Spinal cord (tissue), 10 donors: ENCODE results near the gene GOLPH3. TPM values are rescaled to one million over a fixed set of nuclear protein-coding genes. Genes with fewer than 3 reads are reported as not detected.

ENCODE experiments used
- DNase-seq, 6 donors: peaks; one replicate each; pipeline versions ENCODE4 v3.0.0 to v3.0.0-alpha.2; 2013 to 2015; ENCODE audit warnings: low spot score in 6 of 6, low read depth in 4 of 6
- H3K27ac ChIP-seq: one replicate; pipeline ENCODE4 v1.5.1; 2013; ENCODE audit warnings: low read depth, low read length, control low read depth
- H3K27me3 ChIP-seq: one replicate; pipeline ENCODE4 v1.6.1; 2013; ENCODE audit warnings: low read length; ENCODE audit not compliant: control insufficient read depth, insufficient read depth
- H3K36me3 ChIP-seq: one replicate; pipeline ENCODE4 v1.6.1; 2013; ENCODE audit warnings: low read length; ENCODE audit not compliant: control insufficient read depth, insufficient read depth
- H3K4me1 ChIP-seq: one replicate; pipeline ENCODE4 v1.6.1; 2013; ENCODE audit warnings: low read length; ENCODE audit not compliant: control insufficient read depth, insufficient read depth
- H3K4me3 ChIP-seq: one replicate; pipeline ENCODE4 v1.5.1; 2013; ENCODE audit warnings: low read depth, low read length, control low read depth
- H3K9me3 ChIP-seq: one replicate; pipeline ENCODE4 v1.6.1; 2013; ENCODE audit warnings: low read length; ENCODE audit not compliant: control insufficient read depth, insufficient read depth
- WGBS: methylation state at CpG from one replicate; pipeline ENCODE4 v1.1.5; 2013; ENCODE audit warnings: missing lambda C conversion rate; ENCODE audit not compliant: insufficient coverage; 5-methylcytosine and 5-hydroxymethylcytosine counted together
- polyA plus RNA-seq, 2 donors: library from polyadenylated mRNA; unstranded; fragments of 120-200 nt; gene quantifications; one replicate each; pipeline ENCODE4 v1.2.1, GENCODE V29; 2013; ENCODE audit not compliant: insufficient read length in 2 of 2
- total RNA-seq, 2 donors: library from RNA; depleted of rRNA in 1 of 2; stranded (reverse); fragments of 120-200 nt in 1 of 2; fragments of >200 nt in 1 of 2; gene quantifications; one replicate each; pipeline versions ENCODE4 v1.2.3 to v1.2.4, GENCODE V29; 2013 to 2014
- donor health status: healthy.

Gene GOLPH3
- total and polyA plus RNA-seq, 4 donors, result 54.8 to 74.8 (median 60.7) TPM

- no peak for DNase-seq
- Histone ChIP-seq H3K4me3 (no peak overlapping the region), H3K9me3 (no peaks in the 10 kb centered on the region), H3K27ac (no peak overlapping the region), H3K27me3 (no peaks in the 10 kb centered on the region), H3K36me3 (peaks cover 18% of the 10 kb centered on the region), H3K4me1 (peaks cover 37% of the 10 kb centered on the region)
- WGBS, result 76% methylated on average over 9 of the region's 9 CpGs
Observed at GRCh38 chr5:32098291-32098690, 75.8 kb downstream of the GOLPH3 start.

DNA sequence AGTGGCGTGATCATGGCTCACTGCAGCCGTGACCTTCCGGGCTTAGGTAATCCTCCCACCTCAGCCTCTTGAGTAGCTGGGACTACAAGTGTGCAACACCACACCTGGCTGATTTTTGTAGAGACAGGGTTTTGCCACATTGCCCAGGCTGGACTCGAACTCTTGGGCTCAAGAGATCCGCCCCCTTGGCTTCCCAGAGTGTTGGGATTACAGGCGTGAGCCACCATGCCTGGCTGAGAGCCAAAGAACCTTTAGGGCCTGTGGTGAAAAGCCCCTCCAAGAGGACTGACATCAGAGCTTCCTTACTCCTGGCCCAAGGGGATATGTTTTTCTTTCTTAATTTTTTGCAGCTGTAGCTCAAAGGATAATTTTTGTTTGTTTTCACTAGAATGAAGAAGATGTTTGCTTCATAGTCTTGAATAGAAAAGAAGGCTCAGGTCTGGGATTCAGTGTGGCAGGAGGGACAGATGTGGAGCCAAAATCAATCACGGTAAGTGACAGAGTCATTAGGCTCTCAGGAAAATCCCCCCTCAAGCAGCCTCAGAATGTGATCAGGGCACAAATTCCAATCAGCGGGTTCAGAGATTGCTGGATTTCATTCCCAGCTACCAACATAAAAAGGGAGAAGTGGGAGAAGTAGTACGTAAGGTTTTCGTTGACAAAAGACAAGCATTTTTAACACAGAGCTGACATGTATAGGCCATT lies 77.1 kb downstream of the GOLPH3 start:
- Histone ChIP-seq H3K27ac (no peak overlapping the region), H3K9me3 (no peaks in the 10 kb centered on the region), H3K27me3 (no peaks in the 10 kb centered on the region), H3K4me1 (peaks cover 36% of the 10 kb centered on the region), H3K4me3 (no peak overlapping the region), H3K36me3 (peaks cover 20% of the 10 kb centered on the region)
- WGBS, result 74% methylated on average over 7 of the region's 10 CpGs
- peak in 1 of 6 donors; percentile 60 for DNase-seq

- H3K9me3 ChIP-seq, result no peaks in the 10 kb centered on the region
- no peak overlapping the region for H3K27ac ChIP-seq
- no CpG with 5 or more reads among the region's 7 CpGs for WGBS
- H3K27me3 ChIP-seq, result no peaks in the 10 kb centered on the region
- H3K4me1 ChIP-seq, result peaks cover 24% of the 10 kb centered on the region
- DNase-seq, result no peak
- H3K4me3 ChIP-seq, result no peak overlapping the region
- peaks cover 21% of the 10 kb centered on the region for H3K36me3 ChIP-seq
Observed at GRCh38 chr5:32095261-32095671, 78.9 kb downstream of the GOLPH3 start.

DNA sequence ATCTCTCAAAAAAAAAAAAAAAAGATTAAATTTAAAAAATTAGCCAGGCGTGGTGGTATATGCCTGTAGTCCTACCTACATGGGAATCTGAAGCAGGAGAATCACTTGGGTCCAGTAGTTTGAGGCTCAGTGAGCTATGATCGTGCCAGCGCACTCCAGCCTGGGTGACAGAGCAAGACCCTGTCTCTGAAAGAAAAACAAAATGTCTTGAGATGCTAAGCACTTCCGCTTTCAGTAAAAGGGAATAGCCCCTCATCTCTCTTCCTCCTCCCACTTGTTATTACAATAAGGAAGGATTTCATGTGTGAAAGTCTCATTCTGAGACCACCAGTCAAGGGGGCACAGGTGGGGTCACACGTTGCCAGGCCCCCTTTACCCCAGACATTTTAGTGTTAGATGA lies 79.4 kb downstream of the GOLPH3 start:
- H3K27ac ChIP-seq, result no peak overlapping the region
- H3K27me3 ChIP-seq, result no peaks in the 10 kb centered on the region
- peaks cover 26% of the 10 kb centered on the region for H3K36me3 ChIP-seq
- no peak for DNase-seq
- H3K9me3 ChIP-seq, result no peaks in the 10 kb centered on the region
- no peak overlapping the region for H3K4me3 ChIP-seq
- WGBS, result 94% methylated on average over 2 of the region's 5 CpGs
- H3K4me1 ChIP-seq, result peaks cover 18% of the 10 kb centered on the region

DNA sequence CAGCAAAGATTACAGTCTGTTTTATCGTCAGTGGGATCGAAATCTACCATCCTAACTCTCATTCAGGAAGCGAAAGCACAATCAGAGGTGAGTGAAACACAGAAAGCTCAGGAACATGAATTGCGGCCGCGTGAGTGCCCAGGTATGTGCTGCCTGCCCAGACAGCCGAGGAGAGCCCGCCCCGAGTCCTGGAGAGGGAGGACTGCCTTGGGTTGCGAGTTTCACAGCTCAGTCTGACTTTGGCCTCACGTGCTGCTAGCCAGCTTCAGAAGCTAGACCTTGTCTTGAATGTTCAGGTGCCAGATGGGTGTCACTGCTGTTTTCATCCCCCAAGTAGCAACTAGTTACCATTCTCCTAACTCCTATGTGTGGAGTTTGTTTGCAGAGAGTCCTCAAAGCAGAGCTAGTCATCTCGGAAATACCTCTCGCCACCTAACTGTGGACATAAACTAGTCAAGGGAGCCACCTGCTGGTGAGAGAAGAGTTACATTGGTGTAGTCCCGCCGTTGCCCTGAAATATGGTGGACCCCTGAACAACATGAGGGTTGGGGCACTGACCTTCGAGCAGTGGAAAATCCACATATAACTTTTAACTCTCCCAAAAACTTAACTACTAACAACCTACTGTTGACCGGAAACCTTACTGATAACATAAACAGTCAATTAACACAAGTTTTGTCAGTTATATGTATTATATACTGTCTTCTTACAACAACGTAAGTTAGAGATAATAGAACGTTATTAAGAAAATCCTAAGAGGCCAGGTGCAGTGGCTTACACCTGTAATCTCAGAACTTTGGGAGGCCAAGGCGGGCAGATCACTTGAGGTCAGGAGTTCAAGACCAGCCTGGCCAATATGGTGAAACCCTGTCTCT lies 80.9 kb downstream of the GOLPH3 start:
- WGBS, result 68% methylated on average over 13 of the region's 20 CpGs
- H3K27ac ChIP-seq, result no peak overlapping the region
- peak; percentile 53 to 94 (median 70) for DNase-seq

DNA sequence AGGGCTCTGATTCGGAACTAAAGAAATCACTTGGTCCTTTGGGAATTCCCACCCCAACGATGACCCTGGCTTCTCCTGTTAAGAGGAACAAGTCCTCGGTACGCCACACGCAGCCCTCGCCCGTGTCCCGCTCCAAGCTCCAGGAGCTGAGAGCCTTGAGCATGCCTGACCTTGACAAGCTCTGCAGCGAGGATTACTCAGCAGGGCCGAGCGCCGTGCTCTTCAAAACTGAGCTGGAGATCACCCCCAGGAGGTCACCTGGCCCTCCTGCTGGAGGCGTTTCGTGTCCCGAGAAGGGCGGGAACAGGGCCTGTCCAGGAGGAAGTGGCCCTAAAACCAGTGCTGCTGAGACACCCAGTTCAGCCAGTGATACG lies 83.4 kb downstream of the GOLPH3 start:
- DNase-seq, result no peak
- H3K27me3 ChIP-seq, result no peaks in the 10 kb centered on the region
- H3K9me3 ChIP-seq, result no peaks in the 10 kb centered on the region
- no peak overlapping the region for H3K27ac ChIP-seq
- peaks cover 45% of the 10 kb centered on the region for H3K36me3 ChIP-seq
- peaks cover 3% of the 10 kb centered on the region for H3K4me1 ChIP-seq
- 93% methylated on average over 16 of the region's 17 CpGs for WGBS
- H3K4me3 ChIP-seq, result no peak overlapping the region

More for the DNA sequence above, 80.9 kb downstream of the GOLPH3 start:
- Histone ChIP-seq H3K9me3 (no peaks in the 10 kb centered on the region), H3K36me3 (peaks cover 38% of the 10 kb centered on the region), H3K27me3 (no peaks in the 10 kb centered on the region), H3K4me3 (no peak overlapping the region), H3K4me1 (peaks cover 9% of the 10 kb centered on the region)

DNA sequence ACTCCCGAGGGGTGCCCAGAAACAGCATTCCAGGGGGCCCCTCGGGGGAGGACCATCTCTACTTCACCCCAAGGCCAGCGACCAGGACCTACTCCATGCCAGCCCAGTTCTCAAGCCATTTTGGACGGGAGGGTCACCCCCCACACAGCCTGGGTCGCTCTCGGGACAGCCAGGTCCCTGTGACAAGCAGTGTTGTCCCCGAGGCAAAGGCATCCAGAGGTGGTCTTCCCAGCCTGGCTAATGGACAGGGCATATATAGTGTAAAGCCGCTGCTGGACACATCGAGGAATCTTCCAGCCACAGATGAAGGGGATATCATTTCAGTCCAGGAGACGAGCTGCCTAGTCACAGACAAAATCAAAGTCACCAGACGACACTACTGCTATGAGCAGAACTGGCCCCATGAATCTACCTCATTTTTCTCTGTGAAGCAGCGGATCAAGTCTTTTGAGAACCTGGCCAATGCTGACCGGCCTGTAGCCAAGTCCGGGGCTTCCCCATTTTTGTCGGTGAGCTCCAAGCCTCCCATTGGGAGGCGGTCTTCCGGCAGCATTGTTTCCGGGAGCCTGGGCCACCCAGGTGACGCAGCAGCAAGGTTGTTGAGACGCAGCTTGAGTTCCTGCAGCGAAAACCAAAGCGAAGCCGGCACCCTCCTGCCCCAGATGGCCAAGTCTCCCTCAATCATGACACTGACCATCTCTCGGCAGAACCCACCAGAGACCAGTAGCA lies 83.9 kb downstream of the GOLPH3 start:
- Histone ChIP-seq H3K36me3 (peaks cover 45% of the 10 kb centered on the region), H3K9me3 (no peaks in the 10 kb centered on the region), H3K4me1 (peaks cover 3% of the 10 kb centered on the region), H3K27me3 (no peaks in the 10 kb centered on the region), H3K4me3 (no peak overlapping the region), H3K27ac (no peak overlapping the region)
- DNase-seq, result no peak
- 88% methylated on average over 22 of the region's 24 CpGs for WGBS

- Histone ChIP-seq H3K36me3 (peaks cover 45% of the 10 kb centered on the region), H3K27me3 (no peaks in the 10 kb centered on the region), H3K27ac (no peak overlapping the region), H3K4me3 (no peak overlapping the region), H3K9me3 (no peaks in the 10 kb centered on the region), H3K4me1 (peaks cover 3% of the 10 kb centered on the region)
- 88% methylated on average over 28 of the region's 30 CpGs for WGBS
- DNase-seq, result no peak
Observed at GRCh38 chr5:32089146-32090000, 84.7 kb downstream of the GOLPH3 start.

- WGBS, result 87% methylated on average over 11 of the region's 12 CpGs
- no peak for DNase-seq
Observed at GRCh38 chr5:32088214-32088613, 85.9 kb downstream of the GOLPH3 start.

More at GRCh38 chr5:32088214-32088613, 85.9 kb downstream of the GOLPH3 start:
- peaks cover 50% of the 10 kb centered on the region for H3K36me3 ChIP-seq
- peaks cover 8% of the 10 kb centered on the region for H3K4me1 ChIP-seq
- H3K4me3 ChIP-seq, result no peak overlapping the region
- H3K27ac ChIP-seq, result no peak overlapping the region
- no peaks in the 10 kb centered on the region for H3K27me3 ChIP-seq
- no peaks in the 10 kb centered on the region for H3K9me3 ChIP-seq
